H1 (cell line): ENCODE data around the gene PRRG4. TPM values are rescaled to one million over a fixed set of nuclear protein-coding genes. Genes with fewer than 3 reads are reported as not detected.

Experiments
- CTCF ChIA-PET: fragments of 300-600 bp; sonication (Branson Sonifier 250); formaldehyde crosslinking; loops from one replicate; lab custom pipeline; 2021; ENCODE audit not compliant: partially characterized antibody; lab: Charles Lee
- POLR2A ChIA-PET: fragments of 300-600 bp; sonication (Branson Sonifier 250); formaldehyde crosslinking; loops from one replicate; lab custom pipeline; 2021; ENCODE audit warnings: inconsistent platforms; ENCODE audit not compliant: partially characterized antibody; lab: Charles Lee
- DNase-seq, 2 experiments: peaks; one replicate each; pipeline versions ENCODE4 v3.0.0 to v3.0.0-alpha.2; 2010 to 2022; ENCODE audit warnings: low spot score in 2 of 2, low read depth in 1 of 2, mixed read lengths in 1 of 2
- FAIRE-seq: peaks from 2 replicates; lab custom pipeline; 2011; peaks lifted over from hg19 to GRCh38; lab: Jason Lieb, UNC
- H2AFZ ChIP-seq: 2 replicates; pipeline ENCODE4 v1.8.1; 2012; ENCODE audit warnings: low read length, inconsistent platforms
- H2AK5ac ChIP-seq: 2 replicates; pipeline ENCODE4 v1.6.1; 2013; ENCODE audit warnings: low read depth, low read length
- H2BK120ac ChIP-seq: replicated peaks from 2 replicates; pipeline ENCODE3; 2013; ENCODE audit warnings: low read depth, low read length, inconsistent platforms
- H2BK12ac ChIP-seq: 2 replicates; pipeline ENCODE4 v1.6.1; 2013; ENCODE audit warnings: low read depth, low read length
- H2BK15ac ChIP-seq: 2 replicates; pipeline ENCODE4 v1.6.1; 2013; ENCODE audit warnings: low read length
- H2BK20ac ChIP-seq: 2 replicates; pipeline ENCODE4 v1.6.1; 2013; ENCODE audit warnings: low read length
- H2BK5ac ChIP-seq: 2 replicates; pipeline ENCODE4 v1.6.1; 2013; ENCODE audit warnings: low read depth, low read length
- H3K14ac ChIP-seq: 2 replicates; pipeline ENCODE4 v1.6.1; 2013; ENCODE audit warnings: inconsistent platforms; ENCODE audit not compliant: insufficient read length
- H3K18ac ChIP-seq: 2 replicates; pipeline ENCODE4 v1.6.1; 2013; ENCODE audit warnings: low read length; ENCODE audit errors: extremely low read depth
- H3K23ac ChIP-seq: 2 replicates; pipeline ENCODE4 v1.6.1; 2013; ENCODE audit warnings: inconsistent platforms; ENCODE audit not compliant: insufficient read length
- H3K23me2 ChIP-seq: 2 replicates; pipeline ENCODE4 v1.6.1; 2013; ENCODE audit warnings: low read depth, low read length
- H3K27ac ChIP-seq: 2 replicates; pipeline ENCODE4 v1.6.1; 2011; ENCODE audit warnings: low read depth, low read length, inconsistent platforms
- H3K27me3 ChIP-seq, 4 experiments: replicated peaks in 1 of 4; 1 replicate in 1 of 4; 2 replicates in 3 of 4; pipeline versions ENCODE4 v1.6.1 to v1.8.1; 2011 to 2013; ENCODE audit warnings: low read length in 3 of 4, mild to moderate bottlenecking in 3 of 4, inconsistent platforms in 2 of 4, mixed read lengths in 2 of 4, moderate library complexity in 1 of 4; ENCODE audit not compliant: control insufficient read depth in 3 of 4, insufficient read depth in 3 of 4; ENCODE audit errors: extremely low read depth in 1 of 4
- H3K36me3 ChIP-seq, 4 experiments: 2 replicates each; pipeline versions ENCODE4 v1.6.1 to v1.8.1; 2011 to 2013; ENCODE audit warnings: mild to moderate bottlenecking in 4 of 4, low read length in 3 of 4, moderate library complexity in 2 of 4, control low read depth in 1 of 4, inconsistent platforms in 1 of 4; ENCODE audit not compliant: insufficient read depth in 4 of 4, control insufficient read depth in 2 of 4
- H3K4ac ChIP-seq: replicated peaks from 2 replicates; pipeline ENCODE3; 2013; ENCODE audit warnings: low read length, low read depth, mixed read lengths, inconsistent platforms; ENCODE audit not compliant: insufficient read length
- H3K4me1 ChIP-seq, 4 experiments: replicated peaks in 1 of 4; 1 replicate in 1 of 4; 2 replicates in 3 of 4; pipeline versions ENCODE4 v1.6.1 to v1.8.1; 2011 to 2013; ENCODE audit warnings: low read length in 3 of 4, inconsistent platforms in 2 of 4, mixed read lengths in 1 of 4; ENCODE audit not compliant: insufficient read depth in 4 of 4, control insufficient read depth in 3 of 4
- H3K4me2 ChIP-seq, 2 experiments: 2 replicates each; pipeline versions ENCODE4 v1.6.1 to v1.8.1; 2011 to 2013; ENCODE audit warnings: low read depth in 2 of 2, low read length in 2 of 2, control low read depth in 1 of 2, inconsistent platforms in 1 of 2, mild to moderate bottlenecking in 1 of 2; ENCODE audit not compliant: insufficient read depth in 1 of 2
- H3K4me3 ChIP-seq, 4 experiments: fragments of 200-600, 300-600 bp in 1 of 4; sonication (generic), shearing (Covaris generic), sonication (Bioruptor Twin) in 1 of 4; 2 replicates each; pipeline versions ENCODE4 v1.5.1 to v1.8.1; 2011 to 2016; ENCODE audit warnings: low read length in 4 of 4, low read depth in 3 of 4, control low read depth in 2 of 4, inconsistent platforms in 2 of 4, mild to moderate bottlenecking in 2 of 4, mixed read lengths in 1 of 4, moderate library complexity in 1 of 4; ENCODE audit not compliant: insufficient read depth in 2 of 4; ENCODE audit errors: extremely low read depth in 1 of 4
- H3K56ac ChIP-seq: replicated peaks from 2 replicates; pipeline ENCODE3; 2013; ENCODE audit warnings: low read depth, mild to moderate bottlenecking, mixed read lengths, low read length, inconsistent platforms; ENCODE audit not compliant: insufficient read length
- H3K79me1 ChIP-seq: 2 replicates; pipeline ENCODE4 v1.6.1; 2013; ENCODE audit warnings: low read depth, low read length, control low read depth
- H3K79me2 ChIP-seq, 2 experiments: 2 replicates each; pipeline versions ENCODE4 v1.6.1 to v1.8.1; 2012 to 2013; ENCODE audit warnings: low read length in 2 of 2, mild to moderate bottlenecking in 2 of 2, inconsistent platforms in 1 of 2; ENCODE audit not compliant: insufficient read depth in 2 of 2, control insufficient read depth in 1 of 2
- H3K9ac ChIP-seq, 4 experiments: replicated peaks in 1 of 4; 1 replicate in 1 of 4; 2 replicates in 3 of 4; pipeline versions ENCODE4 v1.6.1 to v1.8.1; 2011 to 2013; ENCODE audit warnings: low read depth in 3 of 4, low read length in 3 of 4, control low read depth in 2 of 4, mild to moderate bottlenecking in 2 of 4, moderate library complexity in 2 of 4, inconsistent platforms in 1 of 4; ENCODE audit errors: extremely low read depth in 1 of 4
- H3K9me3 ChIP-seq, 2 experiments: 2 replicates each; pipeline versions ENCODE4 v1.6.1 to v1.8.1; 2012 to 2013; ENCODE audit warnings: mild to moderate bottlenecking in 2 of 2, moderate library complexity in 2 of 2, control low read depth in 1 of 2, inconsistent platforms in 1 of 2, low read depth in 1 of 2, low read length in 1 of 2, mixed read lengths in 1 of 2; ENCODE audit not compliant: insufficient read depth in 2 of 2
- H4K20me1 ChIP-seq, 2 experiments: replicated peaks in 1 of 2; 2 replicates each; pipeline versions ENCODE3 to v1.8.1; 2011 to 2013; ENCODE audit warnings: inconsistent platforms in 2 of 2, low read length in 2 of 2, mild to moderate bottlenecking in 1 of 2; ENCODE audit not compliant: insufficient read depth in 2 of 2, control insufficient read depth in 1 of 2
- H4K5ac ChIP-seq: 2 replicates; pipeline ENCODE4 v1.6.1; 2013; ENCODE audit warnings: low read length, low read depth, mixed read lengths, inconsistent platforms; ENCODE audit not compliant: insufficient read length
- H4K8ac ChIP-seq: 2 replicates; pipeline ENCODE4 v1.8.0; 2013; ENCODE audit warnings: mild to moderate bottlenecking, moderate library complexity, low read length, inconsistent platforms; ENCODE audit not compliant: insufficient read depth; ENCODE audit errors: extremely low read depth
- H4K91ac ChIP-seq: replicated peaks from 2 replicates; pipeline ENCODE3; 2013; ENCODE audit warnings: low read length, mixed read lengths, inconsistent platforms; ENCODE audit not compliant: insufficient read length
- RAD21 ChIP-seq, 2 experiments: IDR thresholded peaks in 1 of 2; conservative IDR thresholded peaks in 1 of 2; 2 replicates each; pipeline ENCODE4 v1.6.1; 2011; ENCODE audit warnings: low read depth in 2 of 2, low read length in 2 of 2, improper control_type of control experiment in 1 of 2, inconsistent platforms in 1 of 2, mild to moderate bottlenecking in 1 of 2, moderate library complexity in 1 of 2
- SP1 ChIP-seq: IDR thresholded peaks from 2 replicates; pipeline ENCODE4 v1.6.1; 2011; ENCODE audit warnings: low read depth, low read length
- ZNF274 ChIP-seq: IDR thresholded peaks from 2 replicates; pipeline ENCODE4 v1.7.0; 2012; ENCODE audit warnings: low read length, borderline replicate concordance; ENCODE audit errors: extremely low read depth
- WGBS, 2 experiments: shearing (Covaris generic) in 1 of 2; methylation state at CpG; one replicate each; pipeline versions ENCODE4 v1.1.6 to v1.1.7; 2013 to 2015; ENCODE audit warnings: low lambda C conversion rate in 2 of 2, mixed read lengths in 2 of 2, inconsistent platforms in 1 of 2, low coverage in 1 of 2, missing lambda C conversion rate in 1 of 2; ENCODE audit not compliant: insufficient replicate concordance in 2 of 2, insufficient coverage in 1 of 2, insufficient read length in 1 of 2; ENCODE audit errors: extremely low coverage in 1 of 2, missing lambda C conversion rate in 1 of 2; 5-methylcytosine and 5-hydroxymethylcytosine counted together
- polyA plus RNA-seq, 7 experiments: library from polyadenylated mRNA; depleted of rRNA in 3 of 7; stranded (reverse) in 5 of 7; unstranded in 2 of 7; fragments of >200 nt in 5 of 7; fragments of 200-250 nt in 2 of 7; gene quantifications; 1 replicate in 5 of 7; 2 replicates in 1 of 7; 4 replicates in 1 of 7; pipeline versions ENCODE4 v1.2.1 to v1.2.3, GENCODE V29; 2011 to 2013; ENCODE audit warnings: missing spikeins in 2 of 7, mixed read lengths in 2 of 7
- total RNA-seq: library from RNA; stranded (reverse); fragmentation: NEBNext Ultra II Directional; extraction: Animal tissue kit (Norgen Biotek cat#: 25700); gene quantifications from 2 replicates; pipeline ENCODE4 v1.2.1, GENCODE V29; 2021

Gene PRRG4
- total and polyA plus RNA-seq, 2 of the 8 experiments (the other 6 are each of a cell fraction or from before 2014, with no cell fraction given) = 0.65 to 1.7 TPM

DNA sequence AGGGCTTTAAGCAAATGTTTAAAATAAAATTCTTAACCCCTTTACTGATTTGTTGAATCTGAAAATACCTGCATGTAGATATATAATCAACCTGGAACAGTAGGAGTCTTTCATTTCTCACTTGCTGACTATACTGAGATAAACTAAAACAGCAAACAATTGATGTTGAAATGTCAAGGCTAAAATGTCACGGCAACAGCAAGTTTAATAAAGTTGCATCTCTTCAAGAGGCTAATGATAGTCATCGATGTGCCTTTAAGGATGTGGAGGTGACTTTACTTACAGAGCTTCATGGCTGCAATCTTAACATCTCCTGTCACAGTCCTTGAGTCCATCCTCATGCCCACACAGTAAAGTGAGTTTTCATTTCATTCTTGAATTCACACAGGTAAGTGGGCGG is 3.6 kb upstream of the PRRG4 start:
- Histone ChIP-seq H3K4ac (no peak overlapping the region), H3K14ac (no peak overlapping the region), H3K4me1 (no peaks in the 10 kb centered on the region), H4K91ac (no peak overlapping the region), H3K27me3 (peaks cover 0 to 8% (median 5%) of the 10 kb centered on the region in 4 experiments; a peak in 5 of 7 replicates), H3K79me1 (no peaks in the 10 kb centered on the region), H2BK120ac (no peak overlapping the region), H2BK12ac (no peak overlapping the region), H3K27ac (no peak overlapping the region), H3K23ac (no peak overlapping the region), H3K56ac (no peak overlapping the region), H2BK20ac (no peak overlapping the region), H2AK5ac (no peak overlapping the region), H3K18ac (no peak overlapping the region), H3K4me3 (no peak overlapping the region), H3K36me3 (no peaks in the 10 kb centered on the region), H3K9me3 (no peaks in the 10 kb centered on the region), H4K8ac (no peak overlapping the region), H2BK5ac (no peak overlapping the region), H3K4me2 (no peak overlapping the region), H3K9ac (no peak overlapping the region), H2BK15ac (no peak overlapping the region), H2AFZ (no peak overlapping the region), H4K20me1 (no peaks in the 10 kb centered on the region), H4K5ac (no peak overlapping the region), H3K79me2 (no peaks in the 10 kb centered on the region), H3K23me2 (peaks cover 6% of the 10 kb centered on the region; the same call in 1 of the 2 replicates)
- 60% methylated on average over 3 of the region's 3 CpGs; no CpG with 5 or more reads in 1 of the 2 experiments for WGBS, 2 experiments
- POLR2A ChIA-PET = no interaction called here
- TF ChIP-seq ZNF274 (no peak), SP1 (no peak), RAD21 (IDR thresholded peaks at IDR 0.05 in 1 of 2, conservative IDR thresholded peaks at IDR 0.05 in 1 of 2; ENCODE audit: low read depth in 2 of 2, low read length in 2 of 2) (no peak)
- peak; percentile 62 for FAIRE-seq
- no peak for DNase-seq
- CTCF ChIA-PET = no interaction called here
